HepG2 (cell line): ENCODE measurements around the gene NEUROD6.

Experiments used
- EZH2 ChIP-seq: conservative IDR thresholded peaks from 2 replicates; pipeline ENCODE4 v1.6.1; 2012; ENCODE audit warnings: mild to moderate bottlenecking, low read depth, low read length, moderate library complexity
- POLR2A ChIP-seq, 2 experiments: IDR thresholded peaks; 2 replicates each; pipeline ENCODE4 v1.6.1; 2011; ENCODE audit warnings: low read depth in 2 of 2, low read length in 2 of 2, mild to moderate bottlenecking in 1 of 2, moderate library complexity in 1 of 2; ENCODE audit not compliant: insufficient read depth in 1 of 2
- TAF1 ChIP-seq: sonication (generic); formaldehyde crosslinking; IDR thresholded peaks from 2 replicates; pipeline ENCODE4 v1.4.0; 2020; ENCODE audit warnings: missing genetic modification reagents
- ZKSCAN5 ChIP-seq: sonication (generic); formaldehyde crosslinking; IDR thresholded peaks from 2 replicates; pipeline ENCODE4 v1.5.1; 2020; ENCODE audit warnings: mild to moderate bottlenecking, missing genetic modification reagents
- ZNF549 ChIP-seq: sonication (generic); formaldehyde crosslinking; IDR thresholded peaks from 2 replicates; pipeline ENCODE4 v1.5.0; 2020; ENCODE audit warnings: missing genetic modification reagents
- ZNF747 ChIP-seq: sonication (generic); formaldehyde crosslinking; IDR thresholded peaks from 2 replicates; pipeline ENCODE4 v1.8.1; 2023; ENCODE audit warnings: missing genetic modification reagents, mild to moderate bottlenecking, borderline replicate concordance

- TF ChIP-seq POLR2A (IDR thresholded peaks at IDR 0.05; ENCODE audit: insufficient read depth in 1 of 2, low read depth in 2 of 2, low read length in 2 of 2) (no peak), ZKSCAN5 (CRISPR knock-in tag) (no peak), TAF1 (CRISPR knock-in tag) (no peak), EZH2 (no peak), ZNF549 (CRISPR knock-in tag) (no peak), ZNF747 (CRISPR knock-in tag) (no peak)
Measured at GRCh38 chr7:31345421-31345820, 4.9 kb upstream of the NEUROD6 start.
